NCI-H1092 (cell line): ENCODE results near the gene TRPV4.

Experiments used
- DNase-seq: peaks from one replicate; lab custom pipeline; 2025; lab: John Stamatoyannopoulos, UW

The TRPV4 gene

GRCh38 chr12:109760930-109761921 lies 72.0 kb downstream of the TRPV4 start:
- DNase-seq: no peak

GRCh38 chr12:109760031-109760929 lies 72.9 kb downstream of the TRPV4 start:
- peak; percentile 35 for DNase-seq

- DNase-seq: no peak
Observed at GRCh38 chr12:109759595-109759994, 73.6 kb downstream of the TRPV4 start.

GRCh38 chr12:109758426-109759420 lies 74.5 kb downstream of the TRPV4 start:
- DNase-seq: no peak

GRCh38 chr12:109757671-109758265 lies 75.4 kb downstream of the TRPV4 start:
- no peak for DNase-seq

GRCh38 chr12:109756457-109756856 lies 76.7 kb downstream of the TRPV4 start:
- DNase-seq: no peak

- DNase-seq: no peak
Observed at GRCh38 chr12:109753959-109754358, 79.2 kb downstream of the TRPV4 start.

- no peak for DNase-seq
Observed at GRCh38 chr12:109753054-109753401, 80.2 kb downstream of the TRPV4 start.

- DNase-seq: no peak
Observed at GRCh38 chr12:109752117-109753053, 80.8 kb downstream of the TRPV4 start.

- DNase-seq: no peak
Observed at GRCh38 chr12:109744986-109745942, 87.9 kb downstream of the TRPV4 start.

- DNase-seq: no peak
Observed at GRCh38 chr12:109744026-109744425, 89.2 kb downstream of the TRPV4 start.

GRCh38 chr12:109743076-109743910 lies 89.9 kb downstream of the TRPV4 start:
- no peak for DNase-seq

- no peak for DNase-seq
Observed at GRCh38 chr12:109741970-109742703, 91.1 kb downstream of the TRPV4 start.

- DNase-seq: no peak
Observed at GRCh38 chr12:109741286-109741969, 91.8 kb downstream of the TRPV4 start.

GRCh38 chr12:109740694-109741245 lies 92.4 kb downstream of the TRPV4 start:
- DNase-seq: no peak
